ENCODE measurements around the gene ANKRD7.
A peak's percentile ranks its signal among the peaks of the same experiment; 100 is the strongest.
"Not testable (repeated sequence)": the region's sequence is repeated elsewhere in the genome, so short reads cannot be mapped to it uniquely, and the experiment has no call there.

The ANKRD7 gene

DNA sequence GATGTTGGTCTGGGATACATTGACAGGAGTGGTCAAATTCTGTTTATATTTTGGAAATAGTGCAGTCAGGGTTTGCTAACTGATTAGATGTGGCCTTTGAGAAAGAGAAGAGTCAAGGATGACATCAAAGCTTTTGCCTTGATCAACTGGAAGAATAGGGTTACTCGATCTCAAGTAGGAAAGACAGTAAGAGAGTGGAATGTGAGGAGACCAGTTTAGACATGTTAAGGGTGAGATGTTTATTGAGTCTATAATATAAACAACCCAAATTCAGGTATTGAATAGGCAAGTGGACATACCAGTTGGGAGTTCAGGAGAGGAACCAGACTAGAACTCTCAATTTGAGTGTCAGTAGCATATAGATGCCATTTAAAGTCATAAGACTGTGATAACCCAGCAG is 1.9 kb upstream of the ANKRD7 start:
- no peak for DNase-seq (ENCODE audit: low spot score)
- TF ChIP-seq, protein P1, sequence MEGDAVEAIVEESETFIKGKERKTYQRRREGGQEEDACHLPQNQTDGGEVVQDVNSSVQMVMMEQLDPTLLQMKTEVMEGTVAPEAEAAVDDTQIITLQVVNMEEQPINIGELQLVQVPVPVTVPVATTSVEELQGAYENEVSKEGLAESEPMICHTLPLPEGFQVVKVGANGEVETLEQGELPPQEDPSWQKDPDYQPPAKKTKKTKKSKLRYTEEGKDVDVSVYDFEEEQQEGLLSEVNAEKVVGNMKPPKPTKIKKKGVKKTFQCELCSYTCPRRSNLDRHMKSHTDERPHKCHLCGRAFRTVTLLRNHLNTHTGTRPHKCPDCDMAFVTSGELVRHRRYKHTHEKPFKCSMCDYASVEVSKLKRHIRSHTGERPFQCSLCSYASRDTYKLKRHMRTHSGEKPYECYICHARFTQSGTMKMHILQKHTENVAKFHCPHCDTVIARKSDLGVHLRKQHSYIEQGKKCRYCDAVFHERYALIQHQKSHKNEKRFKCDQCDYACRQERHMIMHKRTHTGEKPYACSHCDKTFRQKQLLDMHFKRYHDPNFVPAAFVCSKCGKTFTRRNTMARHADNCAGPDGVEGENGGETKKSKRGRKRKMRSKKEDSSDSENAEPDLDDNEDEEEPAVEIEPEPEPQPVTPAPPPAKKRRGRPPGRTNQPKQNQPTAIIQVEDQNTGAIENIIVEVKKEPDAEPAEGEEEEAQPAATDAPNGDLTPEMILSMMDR (IDR thresholded peaks at IDR 0.05; ENCODE audit: extremely low read depth, insufficient read depth, missing control alignments), result no peak
- in situ Hi-C loops (cut with MboI; ENCODE audit: low pct_unique_long_range_greater_than_20kb, low sequenced_read_pairs, unreplicated experiment), result no loop called here

DNA sequence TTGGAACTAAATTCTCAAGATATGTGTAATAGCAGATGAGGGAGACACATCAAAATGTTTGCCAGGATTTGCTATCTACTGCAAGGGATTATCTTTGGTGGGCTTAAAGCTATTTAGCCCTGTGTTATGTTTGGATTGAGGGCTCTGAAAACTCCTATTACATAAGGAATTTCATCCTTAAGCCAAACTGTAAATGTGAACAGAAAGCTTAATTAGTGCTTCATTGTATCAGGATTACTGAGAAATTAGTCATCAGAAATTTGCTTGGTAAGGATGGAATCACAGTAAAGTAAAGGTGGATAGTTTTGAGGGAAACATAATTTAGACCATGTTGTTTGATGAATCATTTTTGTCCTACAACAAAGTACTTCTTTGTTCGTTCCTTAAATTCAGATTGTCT is 8.3 kb downstream of the ANKRD7 start:
- TF ChIP-seq, protein P1 (IDR thresholded peaks at IDR 0.05; ENCODE audit: extremely low read depth, insufficient read depth, missing control alignments), result no peak
- in situ Hi-C loops (cut with MboI; ENCODE audit: low pct_unique_long_range_greater_than_20kb, low sequenced_read_pairs, unreplicated experiment), result no loop called here

DNA sequence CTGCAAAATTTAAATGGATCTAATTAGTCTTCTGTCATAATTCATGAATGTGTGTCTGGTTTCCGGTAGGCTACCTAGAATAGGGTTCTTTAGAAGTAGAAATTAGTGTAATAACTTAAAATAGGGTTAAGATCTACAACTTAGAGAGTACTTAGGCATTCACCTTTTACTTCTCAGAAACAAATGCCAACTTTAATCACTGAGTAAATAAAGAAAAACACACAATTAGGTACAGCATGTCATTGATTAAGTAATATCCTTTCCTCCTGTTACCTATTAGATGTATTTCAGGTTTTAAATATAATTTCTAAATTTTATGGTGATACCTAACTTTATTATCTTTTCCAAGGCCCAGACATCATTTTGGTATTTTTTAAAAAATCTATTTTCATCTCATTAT is 9.3 kb downstream of the ANKRD7 start:
- in situ Hi-C loops (cut with MboI; ENCODE audit: low pct_unique_long_range_greater_than_20kb, low sequenced_read_pairs, unreplicated experiment), result no loop called here
- TF ChIP-seq, protein P1 (IDR thresholded peaks at IDR 0.05; ENCODE audit: extremely low read depth, insufficient read depth, missing control alignments), result no peak
- DNase-seq (ENCODE audit: low spot score), result no peak

More for the DNA sequence above, 8.3 kb downstream of the ANKRD7 start:
- no peak for DNase-seq (ENCODE audit: low spot score)

DNA sequence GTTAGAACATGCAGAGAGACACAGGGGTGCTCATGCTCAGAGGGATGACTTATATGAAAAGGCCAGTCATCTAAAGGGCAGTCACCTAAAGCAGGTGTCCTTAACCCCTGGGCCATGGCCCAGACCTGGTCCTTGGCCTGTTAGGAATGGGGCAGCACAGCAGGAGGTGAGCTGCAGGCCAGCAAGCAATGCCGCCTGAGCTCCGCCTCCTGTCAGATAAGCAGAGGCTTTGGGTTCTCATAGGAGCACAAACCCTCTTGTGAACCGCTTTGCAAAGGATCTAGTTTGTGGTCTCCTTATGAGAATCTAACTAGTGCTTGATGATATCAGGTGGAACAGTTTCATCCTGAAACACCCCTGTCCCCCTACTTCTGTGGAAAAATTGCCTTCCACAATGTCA is 14.5 kb downstream of the ANKRD7 start:
- in situ Hi-C loops (cut with MboI; ENCODE audit: low pct_unique_long_range_greater_than_20kb, low sequenced_read_pairs, unreplicated experiment), result no loop called here
- TF ChIP-seq, protein P1 (IDR thresholded peaks at IDR 0.05; ENCODE audit: extremely low read depth, insufficient read depth, missing control alignments), result no peak
- DNase-seq (ENCODE audit: low spot score), result no peak

DNA sequence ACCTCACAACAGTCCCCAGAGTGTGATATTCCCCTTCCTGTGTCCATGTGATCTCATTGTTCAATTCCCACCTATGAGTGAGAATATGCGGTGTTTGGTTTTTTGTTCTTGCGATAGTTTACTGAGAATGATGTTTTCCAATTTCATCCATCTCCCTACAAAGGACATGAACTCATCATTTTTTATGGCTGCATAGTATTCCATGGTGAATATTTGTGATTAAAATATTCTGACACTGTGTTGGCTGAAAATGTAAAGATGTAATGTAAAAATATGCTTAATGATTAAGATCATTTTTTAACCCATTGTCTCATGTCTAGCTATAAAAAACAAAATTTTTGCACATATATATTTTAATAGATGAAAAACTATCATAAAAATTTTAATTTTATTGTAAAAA is 15.8 kb downstream of the ANKRD7 start:
- DNase-seq (ENCODE audit: low spot score); in situ Hi-C loops (cut with MboI; ENCODE audit: low pct_unique_long_range_greater_than_20kb, low sequenced_read_pairs, unreplicated experiment): not testable (repeated sequence)

DNA sequence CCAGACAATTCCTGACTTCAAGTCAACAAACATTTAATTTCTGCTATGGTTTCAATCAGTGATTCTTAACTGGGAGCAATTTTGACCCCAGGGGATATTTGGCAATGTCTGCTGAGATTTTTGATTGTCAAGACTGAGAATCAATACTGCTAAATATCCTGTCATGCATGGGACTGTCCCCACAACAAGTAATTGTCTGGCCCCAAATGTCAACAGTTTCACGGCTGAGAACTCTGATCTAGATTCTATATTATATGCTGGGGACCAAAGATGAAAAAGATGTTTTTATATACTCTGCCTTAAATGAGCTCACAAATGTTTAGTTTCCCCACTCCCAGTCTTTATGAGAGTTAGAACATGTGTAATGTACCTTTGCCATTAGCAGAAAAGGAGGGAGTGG is 19.2 kb downstream of the ANKRD7 start:
- in situ Hi-C loops (cut with MboI; ENCODE audit: low pct_unique_long_range_greater_than_20kb, low sequenced_read_pairs, unreplicated experiment), result no loop called here
- TF ChIP-seq, protein P1 (IDR thresholded peaks at IDR 0.05; ENCODE audit: extremely low read depth, insufficient read depth, missing control alignments), result no peak
- no peak for DNase-seq (ENCODE audit: low spot score)

DNA sequence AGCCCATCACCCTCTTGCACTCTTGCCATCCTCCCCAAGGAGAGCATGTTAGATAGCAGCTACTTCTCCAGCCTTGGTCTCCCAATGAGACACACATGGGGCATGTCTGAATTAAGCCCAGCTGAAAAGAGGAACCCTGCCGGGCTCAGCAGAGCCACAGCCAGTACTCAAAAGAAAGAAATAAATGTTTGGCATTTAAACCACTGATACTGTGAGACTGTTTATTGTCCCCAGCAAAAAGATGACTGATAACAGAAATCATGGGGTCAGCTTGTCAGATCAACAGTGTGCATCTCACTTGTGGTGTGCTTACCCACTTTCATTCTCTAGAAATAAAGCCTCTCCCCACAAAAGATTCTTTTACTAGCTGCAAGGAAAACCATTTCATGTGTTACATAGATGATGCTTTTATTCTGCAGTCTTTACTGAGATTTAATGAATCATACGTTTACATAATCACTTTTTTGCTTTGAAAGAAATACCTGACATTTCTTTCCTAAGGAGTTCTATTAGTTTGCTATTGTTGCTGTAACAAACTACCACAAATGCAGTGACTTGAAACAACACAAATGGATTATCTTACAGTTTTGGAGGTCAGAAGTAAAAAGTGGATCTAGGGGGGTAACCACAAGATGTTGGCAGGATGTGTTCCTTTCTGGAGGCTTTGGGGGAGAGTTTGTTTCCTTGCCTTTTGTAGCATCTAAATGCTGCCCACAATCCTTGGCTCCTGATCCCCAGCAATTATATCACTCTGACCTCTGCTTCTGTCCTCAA is 20.9 kb downstream of the ANKRD7 start:
- peak; percentile 11 for DNase-seq (ENCODE audit: low spot score)
- in situ Hi-C loops (cut with MboI; ENCODE audit: low pct_unique_long_range_greater_than_20kb, low sequenced_read_pairs, unreplicated experiment), result no loop called here

More for the DNA sequence above, 20.9 kb downstream of the ANKRD7 start:
- TF ChIP-seq, protein P1 (IDR thresholded peaks at IDR 0.05; ENCODE audit: extremely low read depth, insufficient read depth, missing control alignments), result no peak
